Transverse colon (tissue), 4 donors: Measurements from ENCODE around the gene DTNBP1. TPM values are rescaled to one million over a fixed set of nuclear protein-coding genes. Genes with fewer than 3 reads are reported as not detected.

Experiments
- DNase-seq: peaks from one replicate; pipeline ENCODE4 v3.0.0-alpha.2; 2019
- H3K27ac ChIP-seq, 4 donors: fragments of 200-600 bp; sonication (generic); 2 replicates each; pipeline ENCODE4 v1.5.1; 2016 to 2018; ENCODE audit warnings: inconsistent platforms in 4 of 4
- H3K27me3 ChIP-seq: fragments of 200-600 bp; sonication (generic); 2 replicates; pipeline ENCODE4 v1.5.1; 2017; ENCODE audit warnings: inconsistent platforms
- H3K36me3 ChIP-seq, 4 donors: fragments of 200-600 bp; sonication (generic); 2 replicates each; pipeline ENCODE4 v1.5.1; 2017 to 2019; ENCODE audit warnings: inconsistent platforms in 4 of 4
- H3K4me1 ChIP-seq, 4 donors: fragments of 200-600 bp; sonication (generic); 2 replicates each; pipeline ENCODE4 v1.5.1; 2017 to 2020; ENCODE audit warnings: inconsistent platforms in 4 of 4
- H3K4me3 ChIP-seq, 4 donors: fragments of 200-600 bp; sonication (generic); 1 replicate in 1 of 4; 2 replicates in 3 of 4; pipeline versions ENCODE4 v1.5.1 to v1.6.1; 2017 to 2019; ENCODE audit warnings: inconsistent platforms in 4 of 4
- H3K9me3 ChIP-seq, 2 donors: fragments of 200-600 bp; sonication (generic); 2 replicates each; pipeline ENCODE4 v1.5.1; 2017 to 2019; ENCODE audit warnings: inconsistent platforms in 2 of 2
- EP300 ChIP-seq: sonication (generic); formaldehyde crosslinking; IDR thresholded peaks from one replicate; pipeline ENCODE4 v1.6.1; 2017; ENCODE audit warnings: antibody characterized with exemption, low read depth
- POLR2A ChIP-seq: fragments of 450-650 bp; IDR thresholded peaks from one replicate; pipeline ENCODE4 v1.6.1; 2016; ENCODE audit warnings: antibody characterized with exemption, mild to moderate bottlenecking, moderate library complexity
- POLR2AphosphoS5 ChIP-seq, 3 donors: sonication (generic); formaldehyde crosslinking; IDR thresholded peaks; one replicate each; pipeline ENCODE4 v1.6.1; 2016; ENCODE audit warnings: antibody characterized with exemption in 3 of 3
- WGBS, 2 donors: methylation state at CpG; one replicate each; pipeline ENCODE4 v1.1.5; 2018; ENCODE audit warnings: low coverage in 1 of 2; 5-methylcytosine and 5-hydroxymethylcytosine counted together
- in situ Hi-C, 4 donors: fragments of 200-750 bp; cut with MboI; loops; one replicate each; pipeline versions ENCODE4 v1.15.0 to v1.15.1; 2017; ENCODE audit warnings: low sequenced_read_pairs in 3 of 4, low pct_ligation_motif_present in 1 of 4, low pct_unique_long_range_greater_than_20kb in 1 of 4
- intact Hi-C: fragments of 100-400 bp; cut with DNase I; formaldehyde crosslinking; loops from one replicate; pipeline ENCODE4 v1.15.1; 2023; ENCODE audit warnings: low total_unique reads
- total RNA-seq, 4 donors: library from RNA; depleted of rRNA; stranded (reverse); fragments of >200 nt; gene quantifications; one replicate each; pipeline ENCODE4 v1.1.0, GENCODE V29; 2016
- TF ChIP-seq, protein P1 (sequence below), 5 experiments: fragments of 200-600 bp in 3 of 5; fragments of 450-650 bp in 2 of 5; sonication (generic) in 3 of 5; IDR thresholded peaks; 1 replicate in 2 of 5; 2 replicates in 3 of 5; pipeline ENCODE4 v1.5.1; 2016 to 2017; ENCODE audit warnings: antibody characterized with exemption in 5 of 5, inconsistent platforms in 3 of 5, mild to moderate bottlenecking in 2 of 5, moderate library complexity in 1 of 5

Gene DTNBP1
- total RNA-seq, 4 donors from 2014 or later = 6.0 to 20.3 (median 16.0) TPM

DNA sequence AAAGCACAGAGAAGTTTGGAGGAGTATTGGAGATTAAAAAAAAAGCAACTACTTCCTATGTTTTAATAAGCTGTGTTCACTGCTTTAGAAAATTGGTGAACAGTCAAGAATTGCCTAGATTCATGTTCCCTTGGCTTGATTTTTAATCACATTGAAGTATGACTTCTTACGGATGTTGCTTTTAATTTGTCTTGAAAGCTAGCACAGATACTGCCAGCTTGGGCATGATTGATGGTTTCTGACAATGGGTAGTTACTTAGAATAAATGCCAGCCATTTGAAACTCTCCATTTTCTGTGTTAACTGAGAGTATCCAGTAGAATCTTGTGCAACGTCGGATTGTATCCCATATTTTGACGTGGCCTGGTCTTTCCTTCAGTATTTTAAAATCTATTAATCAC is 178.0 kb downstream of the DTNBP1 start:
- TF ChIP-seq POLR2A = no peak
- TF ChIP-seq POLR2AphosphoS5 (IDR thresholded peaks at IDR 0.05) = no peak
- TF ChIP-seq, protein P1, sequence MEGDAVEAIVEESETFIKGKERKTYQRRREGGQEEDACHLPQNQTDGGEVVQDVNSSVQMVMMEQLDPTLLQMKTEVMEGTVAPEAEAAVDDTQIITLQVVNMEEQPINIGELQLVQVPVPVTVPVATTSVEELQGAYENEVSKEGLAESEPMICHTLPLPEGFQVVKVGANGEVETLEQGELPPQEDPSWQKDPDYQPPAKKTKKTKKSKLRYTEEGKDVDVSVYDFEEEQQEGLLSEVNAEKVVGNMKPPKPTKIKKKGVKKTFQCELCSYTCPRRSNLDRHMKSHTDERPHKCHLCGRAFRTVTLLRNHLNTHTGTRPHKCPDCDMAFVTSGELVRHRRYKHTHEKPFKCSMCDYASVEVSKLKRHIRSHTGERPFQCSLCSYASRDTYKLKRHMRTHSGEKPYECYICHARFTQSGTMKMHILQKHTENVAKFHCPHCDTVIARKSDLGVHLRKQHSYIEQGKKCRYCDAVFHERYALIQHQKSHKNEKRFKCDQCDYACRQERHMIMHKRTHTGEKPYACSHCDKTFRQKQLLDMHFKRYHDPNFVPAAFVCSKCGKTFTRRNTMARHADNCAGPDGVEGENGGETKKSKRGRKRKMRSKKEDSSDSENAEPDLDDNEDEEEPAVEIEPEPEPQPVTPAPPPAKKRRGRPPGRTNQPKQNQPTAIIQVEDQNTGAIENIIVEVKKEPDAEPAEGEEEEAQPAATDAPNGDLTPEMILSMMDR (IDR thresholded peaks at IDR 0.05) = no peak
- TF ChIP-seq EP300 = no peak
- Histone ChIP-seq H3K4me1 (no peaks in the 10 kb centered on the region), H3K9me3 (no peaks in the 10 kb centered on the region), H3K27me3 (no peaks in the 10 kb centered on the region), H3K27ac (no peak overlapping the region), H3K4me3 (no peak overlapping the region), H3K36me3 (peaks cover 0 to 9% (median 0%) of the 10 kb centered on the region in 4 donors)
- in situ Hi-C loops (loop anchor here in 3 of 4 donors (25.0 kb wide), 1 partner anchor 1273 kb away; no protein-coding TSS in a partner anchor), intact Hi-C loops (no loop called here)
- 94 to 100% methylated on average over 4 of the region's 4 CpGs for WGBS, 2 donors
- no peak for DNase-seq

DNA sequence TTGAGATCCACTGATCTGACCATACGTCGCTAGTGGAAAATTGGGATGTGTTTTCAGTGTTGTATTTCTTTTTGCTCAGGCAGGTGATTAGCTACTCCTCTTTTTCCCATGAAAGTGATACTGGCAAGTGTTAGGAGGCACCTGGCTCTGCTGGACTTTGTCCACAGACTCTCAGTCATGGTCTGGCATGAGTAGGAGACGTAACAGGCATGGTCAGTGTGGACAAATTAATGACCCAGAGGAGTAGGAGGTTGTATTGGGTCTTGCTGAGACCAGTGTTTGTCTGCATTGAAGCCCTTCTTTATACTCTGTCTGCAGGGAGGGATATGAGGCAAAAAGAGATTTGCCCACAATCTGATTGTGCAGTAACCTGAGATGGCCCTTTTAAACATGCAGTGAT is 178.7 kb downstream of the DTNBP1 start:
- in situ Hi-C loops = loop anchor here in 3 of 4 donors (25.0 kb wide), 1 partner anchor 1272 kb away; no protein-coding TSS in a partner anchor
- WGBS, 2 donors = 94 to 98% methylated on average over 3 of the region's 3 CpGs

DNA sequence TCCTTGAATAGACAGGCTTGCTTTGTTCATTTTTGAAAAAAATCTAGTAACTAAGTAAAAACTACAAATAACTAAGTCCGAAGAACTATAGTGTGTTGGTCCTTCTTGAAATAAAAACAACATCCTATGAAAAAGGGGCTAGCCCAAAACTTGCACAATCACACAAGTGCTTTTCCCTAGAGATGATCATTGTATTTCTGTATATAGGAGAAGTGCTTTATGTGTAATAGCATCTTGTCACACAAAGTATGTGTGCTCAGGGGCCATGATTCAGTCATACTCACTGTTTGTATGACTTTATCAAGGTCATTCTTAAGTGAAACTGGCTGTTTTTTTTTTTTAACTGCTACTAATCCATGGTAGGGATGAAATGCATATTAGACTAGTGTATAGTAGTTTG is 179.8 kb downstream of the DTNBP1 start:
- Histone ChIP-seq H3K4me3 (no peak overlapping the region), H3K27me3 (no peaks in the 10 kb centered on the region), H3K9me3 (no peaks in the 10 kb centered on the region), H3K4me1 (no peaks in the 10 kb centered on the region), H3K27ac (no peak overlapping the region), H3K36me3 (peaks cover 0 to 2% (median 0%) of the 10 kb centered on the region in 4 donors)
- in situ Hi-C loops (loop anchor here in 3 of 4 donors (25.0 kb wide), 1 partner anchor 1271 kb away; no protein-coding TSS in a partner anchor), intact Hi-C loops (no loop called here)
- no peak for DNase-seq
- TF ChIP-seq, protein P1 (IDR thresholded peaks at IDR 0.05) = no peak
- TF ChIP-seq EP300 (no peak), POLR2A (no peak), POLR2AphosphoS5 (IDR thresholded peaks at IDR 0.05) (no peak)
- WGBS, 2 donors = 90 to 97% methylated on average over 1 of the region's 1 CpG

More for the DNA sequence above, 178.7 kb downstream of the DTNBP1 start:
- no peak overlapping the region for H3K27ac ChIP-seq
- TF ChIP-seq EP300 (no peak), POLR2A (no peak), POLR2AphosphoS5 (IDR thresholded peaks at IDR 0.05) (no peak)
- TF ChIP-seq, protein P1 (IDR thresholded peaks at IDR 0.05) = no peak
- no peaks in the 10 kb centered on the region for H3K27me3 ChIP-seq
- peaks cover 0 to 9% (median 0%) of the 10 kb centered on the region in 4 donors for H3K36me3 ChIP-seq
- H3K4me3 ChIP-seq = no peak overlapping the region
- intact Hi-C loops = no loop called here
- no peaks in the 10 kb centered on the region for H3K4me1 ChIP-seq
- no peaks in the 10 kb centered on the region for H3K9me3 ChIP-seq
- no peak for DNase-seq

DNA sequence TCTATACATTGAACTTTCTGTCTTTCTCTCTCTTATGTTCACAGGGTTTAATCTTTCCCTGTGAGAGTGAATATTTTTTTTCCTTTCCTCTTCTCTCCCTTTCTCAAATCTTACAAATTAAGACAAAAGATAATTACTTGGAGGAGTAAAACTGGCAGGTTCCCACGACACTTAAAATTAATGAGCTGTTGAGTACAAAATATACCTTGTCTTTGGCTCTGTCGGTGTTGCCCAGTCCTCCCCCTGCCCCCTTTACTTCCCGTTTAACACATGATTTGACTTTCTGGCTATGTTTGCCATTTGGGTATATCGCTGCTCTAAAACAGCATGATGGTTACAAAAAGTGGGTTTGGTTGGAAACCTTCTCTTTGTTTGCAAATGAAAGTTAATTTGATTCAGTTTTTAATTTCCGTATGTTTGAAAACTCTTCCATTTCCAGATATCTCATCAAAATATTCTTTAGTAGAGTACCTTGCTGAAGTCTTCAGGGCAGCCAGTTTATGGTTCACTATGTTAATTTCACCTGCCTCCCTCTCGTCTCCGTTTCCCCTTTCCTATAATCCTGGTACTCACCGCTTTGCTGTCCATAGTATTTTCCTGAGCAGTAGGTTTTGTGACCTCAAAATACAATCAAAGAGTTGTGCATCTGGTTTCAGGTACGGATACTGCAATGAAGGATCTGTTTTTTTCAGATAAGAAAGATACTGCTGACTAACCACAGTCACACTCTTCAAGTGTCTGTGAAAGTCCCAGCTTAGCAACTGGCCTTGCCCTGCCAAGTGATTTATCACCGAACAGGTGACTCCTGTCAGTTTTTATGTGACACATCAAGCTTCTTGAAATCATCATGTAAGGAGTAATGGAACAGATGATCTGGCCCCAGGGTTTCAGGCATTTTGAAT is 181.2 kb downstream of the DTNBP1 start:
- intact Hi-C loops (no loop called here), in situ Hi-C loops (loop anchor here in 3 of 4 donors (25.0 kb wide), 1 partner anchor 1269 kb away; no protein-coding TSS in a partner anchor)
- TF ChIP-seq, protein P1 (IDR thresholded peaks at IDR 0.05) = no peak
- TF ChIP-seq POLR2AphosphoS5 (IDR thresholded peaks at IDR 0.05) = no peak
- TF ChIP-seq POLR2A = no peak
- TF ChIP-seq EP300 = no peak
- no peak overlapping the region for H3K27ac ChIP-seq
- H3K27me3 ChIP-seq = no peaks in the 10 kb centered on the region
- no peaks in the 10 kb centered on the region for H3K36me3 ChIP-seq
- DNase-seq = no peak
- no peak overlapping the region for H3K4me3 ChIP-seq
- no peaks in the 10 kb centered on the region for H3K9me3 ChIP-seq
- WGBS, 2 donors = 77 to 93% methylated on average over 8 to 10 of the region's 10 CpGs
- peaks cover 0 to 7% (median 0%) of the 10 kb centered on the region in 4 donors for H3K4me1 ChIP-seq
